WI38 (cell line): ENCODE measurements around the gene HNF4A.
A peak's percentile ranks its signal among the peaks of the same experiment; 100 is the strongest.

Experiments
- H3K4me3 ChIP-seq: 2 replicates; pipeline ENCODE4 v1.5.1; 2011; ENCODE audit warnings: low read depth, mild to moderate bottlenecking, control low read depth, low read length
- TF ChIP-seq, protein P1 (sequence below): IDR thresholded peaks from 2 replicates; pipeline ENCODE4 v1.5.1; 2012; ENCODE audit warnings: low read depth, mild to moderate bottlenecking, control low read depth, low read length

The HNF4A gene

DNA sequence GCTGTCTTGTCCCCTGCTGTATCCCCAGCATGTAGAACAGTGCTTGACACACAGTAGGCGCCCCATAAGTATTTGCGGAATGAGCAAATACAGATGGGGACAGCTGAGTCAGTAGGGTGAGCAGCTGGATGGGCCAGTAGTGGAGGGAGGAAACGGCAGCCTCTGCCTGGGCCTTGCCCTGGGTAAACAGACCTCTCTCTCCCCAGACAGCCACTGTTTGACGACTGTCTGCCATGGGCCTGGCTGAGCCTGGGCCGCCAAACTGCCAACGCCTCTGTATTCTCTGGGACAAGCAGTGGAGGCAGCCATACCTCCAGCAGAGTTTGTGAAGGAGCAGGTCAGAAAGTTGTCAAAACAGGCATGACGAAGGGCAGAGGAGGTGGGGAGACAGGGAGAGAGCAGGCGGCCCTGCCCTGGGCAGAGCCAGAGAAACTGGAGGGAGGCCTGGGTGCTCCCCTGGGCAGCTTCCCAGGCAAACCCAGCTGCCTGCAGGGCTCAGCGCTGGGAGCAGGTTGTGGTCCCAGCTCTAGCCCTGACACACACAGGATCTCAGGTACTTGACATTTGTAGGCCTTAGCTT lies 15.2 kb downstream of the HNF4A start:
- TF ChIP-seq, protein P1, sequence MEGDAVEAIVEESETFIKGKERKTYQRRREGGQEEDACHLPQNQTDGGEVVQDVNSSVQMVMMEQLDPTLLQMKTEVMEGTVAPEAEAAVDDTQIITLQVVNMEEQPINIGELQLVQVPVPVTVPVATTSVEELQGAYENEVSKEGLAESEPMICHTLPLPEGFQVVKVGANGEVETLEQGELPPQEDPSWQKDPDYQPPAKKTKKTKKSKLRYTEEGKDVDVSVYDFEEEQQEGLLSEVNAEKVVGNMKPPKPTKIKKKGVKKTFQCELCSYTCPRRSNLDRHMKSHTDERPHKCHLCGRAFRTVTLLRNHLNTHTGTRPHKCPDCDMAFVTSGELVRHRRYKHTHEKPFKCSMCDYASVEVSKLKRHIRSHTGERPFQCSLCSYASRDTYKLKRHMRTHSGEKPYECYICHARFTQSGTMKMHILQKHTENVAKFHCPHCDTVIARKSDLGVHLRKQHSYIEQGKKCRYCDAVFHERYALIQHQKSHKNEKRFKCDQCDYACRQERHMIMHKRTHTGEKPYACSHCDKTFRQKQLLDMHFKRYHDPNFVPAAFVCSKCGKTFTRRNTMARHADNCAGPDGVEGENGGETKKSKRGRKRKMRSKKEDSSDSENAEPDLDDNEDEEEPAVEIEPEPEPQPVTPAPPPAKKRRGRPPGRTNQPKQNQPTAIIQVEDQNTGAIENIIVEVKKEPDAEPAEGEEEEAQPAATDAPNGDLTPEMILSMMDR, result no peak
- H3K4me3 ChIP-seq, result no peak overlapping the region

DNA sequence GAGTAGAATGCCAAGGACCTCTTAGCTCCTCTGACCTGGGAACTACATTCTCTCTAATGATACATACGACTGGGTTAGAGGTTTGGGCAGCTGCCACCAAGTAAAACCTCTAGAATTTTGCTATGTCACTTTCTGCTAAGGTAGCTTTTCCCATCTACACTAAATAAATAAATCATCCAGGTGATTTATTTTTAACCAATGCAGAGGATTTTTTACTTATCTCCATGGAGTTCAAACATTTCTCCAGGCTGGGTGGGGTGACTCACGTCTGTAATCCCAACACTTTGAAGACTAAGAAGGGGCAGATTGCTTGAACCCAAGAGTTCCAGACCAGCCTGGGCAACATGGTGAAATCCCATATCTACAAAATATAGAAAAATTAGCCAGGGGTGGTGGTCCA lies 27.1 kb downstream of the HNF4A start:
- no peak overlapping the region for H3K4me3 ChIP-seq
- TF ChIP-seq, protein P1, result no peak

DNA sequence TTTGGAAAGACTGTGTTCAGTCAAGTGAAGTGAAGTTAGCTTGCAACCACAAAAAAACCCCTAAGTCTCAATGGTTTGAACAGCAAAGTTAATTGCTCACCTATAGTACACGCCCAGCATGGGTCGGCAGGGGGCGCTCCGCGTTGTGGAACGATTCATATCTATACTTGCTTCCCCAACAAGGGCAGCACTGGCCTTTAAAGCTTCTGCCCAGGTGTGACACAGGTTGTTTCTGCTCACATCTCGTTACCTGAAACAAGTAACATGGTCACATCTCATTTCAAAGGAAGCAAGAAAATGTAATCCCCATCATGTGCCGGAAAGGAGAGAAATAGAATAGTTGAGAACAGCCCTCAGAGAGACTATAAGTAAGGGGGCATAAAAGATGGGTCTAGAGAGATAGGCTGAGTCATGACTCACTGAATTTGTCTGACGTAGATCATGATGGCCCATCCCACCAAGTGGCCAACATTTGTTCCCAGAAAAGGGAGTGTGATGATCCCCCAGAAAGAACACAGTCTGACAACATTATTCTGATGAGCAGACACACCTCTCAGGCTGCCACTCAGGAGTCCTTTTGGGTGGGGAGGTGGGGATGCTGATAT lies 29.0 kb downstream of the HNF4A start:
- TF ChIP-seq, protein P1, result peak; percentile 86
- no peak overlapping the region for H3K4me3 ChIP-seq

DNA sequence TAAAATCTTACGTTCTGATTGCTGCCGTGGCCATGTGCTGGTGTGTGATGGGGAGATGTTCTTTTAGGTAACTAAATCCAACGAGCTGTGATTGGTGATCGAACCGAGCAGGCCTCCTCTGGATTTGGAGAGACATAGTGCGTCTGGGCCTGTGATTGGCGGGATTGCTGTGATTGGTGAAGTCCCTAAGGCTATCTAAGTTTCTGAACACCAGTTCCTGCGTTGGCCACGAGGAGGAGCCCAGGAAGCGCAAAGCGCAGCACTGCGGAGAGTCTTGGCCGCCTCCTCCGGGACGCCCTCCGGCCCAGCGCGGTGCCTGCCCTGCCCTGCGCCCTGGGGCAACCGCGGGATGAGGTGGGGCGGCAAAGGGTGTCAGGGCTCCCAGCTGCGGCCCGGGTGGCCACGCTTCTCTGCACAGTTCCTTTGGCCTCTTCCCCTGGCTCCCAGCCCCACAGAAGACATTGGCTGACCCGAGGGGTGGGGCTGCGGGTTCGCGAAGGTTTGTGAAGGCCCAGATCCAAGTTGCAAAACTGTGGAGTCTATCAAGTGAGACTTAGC lies 33.0 kb downstream of the HNF4A start:
- TF ChIP-seq, protein P1, result peak; percentile 87
- no peak overlapping the region for H3K4me3 ChIP-seq

DNA sequence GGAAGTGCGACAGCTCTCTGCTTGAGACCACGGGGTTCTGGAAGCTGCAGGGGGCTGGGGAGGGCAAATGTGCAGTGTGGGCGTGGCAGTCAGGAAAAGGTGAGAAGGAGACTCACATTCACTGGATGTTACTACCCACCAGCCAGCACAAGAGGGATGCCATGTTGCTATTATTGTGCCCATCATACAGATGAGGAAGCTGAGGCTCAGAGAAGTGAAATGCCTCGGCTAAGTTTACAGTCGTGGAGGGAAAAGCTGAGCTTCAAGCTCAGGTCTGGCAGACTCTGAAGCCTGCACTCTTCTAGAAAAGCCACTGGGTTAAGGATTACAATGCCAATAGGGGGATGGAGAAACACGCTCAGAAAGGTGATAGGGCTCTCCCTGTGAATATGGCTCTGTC lies 34.4 kb downstream of the HNF4A start:
- TF ChIP-seq, protein P1, result no peak
- no peak overlapping the region for H3K4me3 ChIP-seq

DNA sequence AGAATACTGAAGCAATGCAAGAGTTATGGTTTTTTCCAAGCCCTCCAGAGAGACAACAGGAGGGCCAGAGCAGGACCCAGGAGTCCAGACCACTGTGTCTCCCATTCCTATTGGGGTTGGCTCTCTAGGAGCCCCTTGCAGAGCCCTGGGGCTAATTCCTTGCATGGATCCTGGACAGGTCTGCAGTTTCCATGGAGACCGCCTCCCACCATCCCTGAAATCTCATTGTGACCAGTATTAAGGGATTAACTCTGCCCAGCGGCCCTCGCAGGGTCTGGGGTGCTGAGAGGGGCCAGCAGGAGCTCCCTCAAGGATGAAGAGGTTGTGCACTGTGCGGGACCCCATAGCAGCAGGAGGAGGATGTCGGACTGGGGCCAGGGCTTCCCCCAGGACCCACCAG lies 34.8 kb downstream of the HNF4A start:
- H3K4me3 ChIP-seq, result no peak overlapping the region
- TF ChIP-seq, protein P1, result no peak

DNA sequence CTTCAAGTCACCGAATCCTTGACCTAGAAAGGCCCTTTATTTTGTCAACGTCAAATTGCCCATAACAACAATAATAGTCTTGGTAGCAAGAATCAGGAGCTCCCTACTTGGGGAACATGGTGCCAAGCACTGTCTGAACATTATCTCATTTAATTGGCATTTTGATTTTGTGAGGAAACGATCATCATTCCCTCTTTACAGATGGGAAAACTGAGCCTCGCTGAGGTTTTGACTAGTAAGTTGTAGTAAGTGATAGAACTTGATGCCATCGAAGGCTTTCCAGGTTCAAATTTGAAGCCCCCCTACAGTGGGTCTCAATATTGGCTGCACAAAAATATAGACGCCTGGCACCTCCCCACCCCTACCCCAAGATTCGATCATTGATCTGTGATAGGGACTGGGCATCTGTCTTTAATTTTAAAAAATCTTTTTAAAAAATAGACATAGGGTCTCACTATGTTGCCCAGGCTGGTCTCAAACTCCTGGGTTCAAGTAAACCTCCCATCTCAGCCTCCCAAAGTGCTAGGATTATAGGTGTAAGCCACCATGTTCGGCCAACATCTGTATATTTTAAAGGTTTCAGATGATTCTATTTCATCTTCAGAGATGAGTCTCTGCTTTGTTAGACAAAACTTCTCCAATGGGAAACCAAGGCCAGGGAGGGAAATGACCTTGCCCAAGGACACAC lies 36.7 kb downstream of the HNF4A start:
- TF ChIP-seq, protein P1, result no peak
- no peak overlapping the region for H3K4me3 ChIP-seq
